HG03108 (cell line): Measurements from ENCODE around the gene ZNF587B.
"Not testable (repeated sequence)": the region's sequence is repeated elsewhere in the genome, so short reads cannot be mapped to it uniquely, and the experiment has no call there.

Experiments
- ATAC-seq: cut with Tn5 transposase; IDR thresholded peaks from one replicate; pipeline ENCODE4 v1.9.1; 2021; ENCODE audit warnings: moderate library complexity; ENCODE audit not compliant: unreplicated experiment

Gene ZNF587B

GRCh38 chr19:57867868-57868492, 37.9 kb downstream of the ZNF587B start:
- ATAC-seq, result no peak

GRCh38 chr19:57869655-57870054, 39.6 kb downstream of the ZNF587B start:
- not testable (repeated sequence) for ATAC-seq

- ATAC-seq, result no peak
These were observed 40.1 kb downstream of the ZNF587B start for GRCh38 chr19:57870225-57870624.

- no peak for ATAC-seq
These were observed 42.4 kb downstream of the ZNF587B start for GRCh38 chr19:57872450-57872849.

- ATAC-seq, result not testable (repeated sequence)
These were observed 44.0 kb downstream of the ZNF587B start for GRCh38 chr19:57873883-57874799.

GRCh38 chr19:57886046-57886445, 55.9 kb downstream of the ZNF587B start:
- ATAC-seq, result no peak

GRCh38 chr19:57887195-57887941, 57.3 kb downstream of the ZNF587B start:
- no peak for ATAC-seq

- ATAC-seq, result no peak
These were observed 58.0 kb downstream of the ZNF587B start for GRCh38 chr19:57888107-57888559.

GRCh38 chr19:57888560-57889231, 58.6 kb downstream of the ZNF587B start, which contains the start of gene ZNF814:
ZNF814 (minus strand) TSS chr19:57889037; CDS start chr19:57888802, 235 bp downstream.
- ATAC-seq, result peak; percentile 83

- not testable (repeated sequence) for ATAC-seq
These were observed 60.6 kb downstream of the ZNF587B start for GRCh38 chr19:57890706-57891105.
